OCI-LY7 (cell line): Measurements from ENCODE around the gene RAB3C. TPM values are rescaled to one million over a fixed set of nuclear protein-coding genes. Genes with fewer than 3 reads are reported as not detected.

Experiments
- BruUV-seq: library from RNA; stranded (reverse); fragments of 400-500 nt; replicated peaks from 2 replicates; lab custom pipeline; 2021; lab: Mats Ljungman, UMichigan
- CTCF ChIA-PET: fragments of 300-600 bp; sonication (Branson Sonifier 250); formaldehyde crosslinking; loops from one replicate; lab custom pipeline; 2022; ENCODE audit warnings: antibody characterized with exemption; ENCODE audit not compliant: unreplicated experiment; lab: Charles Lee
- POLR2A ChIA-PET: fragments of 300-600 bp; sonication (Branson Sonifier 250); formaldehyde crosslinking; loops from one replicate; lab custom pipeline; 2022; ENCODE audit warnings: antibody characterized with exemption; lab: Charles Lee
- DNase-seq: peaks from one replicate; pipeline ENCODE4 v3.0.0-alpha.2; 2015; ENCODE audit warnings: low spot score
- H2AFZ ChIP-seq: fragments of 200-600 bp; sonication (generic), shearing (Covaris generic); 2 replicates; pipeline ENCODE4 v1.6.1; 2014; ENCODE audit warnings: mild to moderate bottlenecking, antibody characterized with exemption, low read length, moderate library complexity
- H3K27ac ChIP-seq: fragments of 200-600 bp; sonication (generic); 2 replicates; pipeline ENCODE4 v1.5.1; 2014; ENCODE audit warnings: mixed run types, low read depth, mild to moderate bottlenecking, moderate library complexity, low read length, inconsistent platforms; ENCODE audit not compliant: poor library complexity, severe bottlenecking
- H3K36me3 ChIP-seq: fragments of 200-600 bp; sonication (generic); 2 replicates; pipeline ENCODE4 v1.6.1; 2014; ENCODE audit warnings: mild to moderate bottlenecking, antibody characterized with exemption, low read length, moderate library complexity, mixed read lengths; ENCODE audit not compliant: insufficient read depth
- H3K4me1 ChIP-seq: fragments of 200-600 bp; sonication (generic); 2 replicates; pipeline ENCODE4 v1.5.1; 2014; ENCODE audit warnings: mild to moderate bottlenecking, low read length; ENCODE audit not compliant: insufficient read depth, poor library complexity, severe bottlenecking
- H3K4me2 ChIP-seq: fragments of 200-600 bp; sonication (generic); 2 replicates; pipeline ENCODE4 v1.6.1; 2014; ENCODE audit warnings: mild to moderate bottlenecking, low read length
- H3K4me3 ChIP-seq: fragments of 200-600 bp; sonication (generic); 2 replicates; pipeline ENCODE4 v1.5.1; 2014; ENCODE audit warnings: mild to moderate bottlenecking, low read depth, low read length; ENCODE audit not compliant: poor library complexity, severe bottlenecking
- H3K79me2 ChIP-seq: fragments of 200-600 bp; sonication (generic); 2 replicates; pipeline ENCODE4 v1.6.1; 2016; ENCODE audit warnings: low read depth, mild to moderate bottlenecking, low read length, moderate library complexity, mixed read lengths; ENCODE audit not compliant: insufficient read depth
- H3K9me2 ChIP-seq: fragments of 200-600 bp; sonication (generic); 2 replicates; pipeline ENCODE4 v1.6.1; 2016; ENCODE audit warnings: mild to moderate bottlenecking, low read length, mixed read lengths; ENCODE audit not compliant: insufficient read depth
- H3K9me3 ChIP-seq: fragments of 200-600 bp; sonication (generic); 2 replicates; pipeline ENCODE4 v1.6.1; 2014; ENCODE audit warnings: mild to moderate bottlenecking, mixed run types, low read length, mixed read lengths
- H4K20me1 ChIP-seq: fragments of 200-600 bp; sonication (generic); 2 replicates; pipeline ENCODE4 v1.6.1; 2014; ENCODE audit warnings: mild to moderate bottlenecking, antibody characterized with exemption, low read length, moderate library complexity, mixed read lengths; ENCODE audit not compliant: insufficient read depth
- CTCF ChIP-seq: fragments of 200-600 bp; sonication (generic); conservative IDR thresholded peaks from 2 replicates; pipeline ENCODE4 v1.5.1; 2014; ENCODE audit warnings: mild to moderate bottlenecking, antibody characterized with exemption, low read length, moderate library complexity, mixed read lengths
- EZH2phosphoT487 ChIP-seq: fragments of 200-600 bp; sonication (generic); IDR thresholded peaks from 2 replicates; pipeline ENCODE4 v1.6.1; 2018; ENCODE audit warnings: low read depth, borderline replicate concordance, mild to moderate bottlenecking, mixed run types, antibody characterized with exemption, low read length, moderate library complexity, mixed read lengths
- intact Hi-C: fragments of 100-400 bp; cut with micrococcal nuclease; formaldehyde crosslinking; loops from one replicate; pipeline ENCODE4 v1.10.0; 2022; ENCODE audit not compliant: unreplicated experiment
- total RNA-seq, 2 experiments: library from RNA; depleted of rRNA in 1 of 2; stranded (reverse); fragments of >200 nt in 1 of 2; shearing (Covaris generic) in 1 of 2; gene quantifications; 2 replicates each; pipeline ENCODE4 v1.2.3, GENCODE V29; 2014 to 2022

Gene RAB3C
- total RNA-seq, 2 experiments from 2014 or later = not detected

- Histone ChIP-seq H3K36me3 (no peaks in the 10 kb centered on the region), H3K9me2 (no peaks in the 10 kb centered on the region), H2AFZ (no peak overlapping the region), H3K9me3 (no peaks in the 10 kb centered on the region), H3K79me2 (no peaks in the 10 kb centered on the region), H3K4me2 (no peak overlapping the region), H3K4me3 (no peak overlapping the region), H3K27ac (no peak overlapping the region), H3K4me1 (no peaks in the 10 kb centered on the region), H4K20me1 (no peaks in the 10 kb centered on the region)
- ChIA-PET POLR2A (no interaction called here), CTCF (no interaction called here)
- no TSS peak for BruUV-seq
- TF ChIP-seq EZH2phosphoT487 = no peak
- no peak for TF ChIP-seq CTCF
- DNase-seq = no peak
- intact Hi-C loops = no loop called here
Measured at GRCh38 chr5:58761407-58761806, 178.5 kb downstream of the RAB3C start.

- ChIA-PET POLR2A (no interaction called here), CTCF (no interaction called here)
- H3K9me3 ChIP-seq = no peaks in the 10 kb centered on the region
- H4K20me1 ChIP-seq = no peaks in the 10 kb centered on the region
- H3K27ac ChIP-seq = no peak overlapping the region
- H3K9me2 ChIP-seq = no peaks in the 10 kb centered on the region
- no peaks in the 10 kb centered on the region for H3K36me3 ChIP-seq
- no peak overlapping the region for H3K4me3 ChIP-seq
- no TSS peak for BruUV-seq
- intact Hi-C loops = no loop called here
- DNase-seq = no peak
- no peaks in the 10 kb centered on the region for H3K79me2 ChIP-seq
- no peak overlapping the region for H3K4me2 ChIP-seq
- TF ChIP-seq EZH2phosphoT487 = no peak
- no peak for TF ChIP-seq CTCF
- H3K4me1 ChIP-seq = no peaks in the 10 kb centered on the region
- no peak overlapping the region for H2AFZ ChIP-seq
Measured at GRCh38 chr5:58763390-58763789, 180.5 kb downstream of the RAB3C start.

GRCh38 chr5:58764199-58764598 is 181.3 kb downstream of the RAB3C start:
- H3K4me3 ChIP-seq = no peak overlapping the region
- ChIA-PET POLR2A (no interaction called here), CTCF (no interaction called here)
- H3K9me3 ChIP-seq = no peaks in the 10 kb centered on the region
- H3K79me2 ChIP-seq = no peaks in the 10 kb centered on the region
- H3K4me1 ChIP-seq = no peaks in the 10 kb centered on the region
- TF ChIP-seq EZH2phosphoT487 (no peak), CTCF (no peak)
- no peak overlapping the region for H2AFZ ChIP-seq
- no peaks in the 10 kb centered on the region for H3K36me3 ChIP-seq
- no TSS peak for BruUV-seq
- intact Hi-C loops = no loop called here
- DNase-seq = no peak
- H3K9me2 ChIP-seq = no peaks in the 10 kb centered on the region
- H3K4me2 ChIP-seq = no peak overlapping the region
- H4K20me1 ChIP-seq = no peaks in the 10 kb centered on the region
- no peak overlapping the region for H3K27ac ChIP-seq
